ENCODE data around the gene ARHGAP31. TPM values are rescaled to one million over a fixed set of nuclear protein-coding genes. Genes with fewer than 3 reads are reported as not detected.

The ARHGAP31 gene
- total RNA-seq, 1 experiment from 2014 or later: 7.2 TPM

DNA sequence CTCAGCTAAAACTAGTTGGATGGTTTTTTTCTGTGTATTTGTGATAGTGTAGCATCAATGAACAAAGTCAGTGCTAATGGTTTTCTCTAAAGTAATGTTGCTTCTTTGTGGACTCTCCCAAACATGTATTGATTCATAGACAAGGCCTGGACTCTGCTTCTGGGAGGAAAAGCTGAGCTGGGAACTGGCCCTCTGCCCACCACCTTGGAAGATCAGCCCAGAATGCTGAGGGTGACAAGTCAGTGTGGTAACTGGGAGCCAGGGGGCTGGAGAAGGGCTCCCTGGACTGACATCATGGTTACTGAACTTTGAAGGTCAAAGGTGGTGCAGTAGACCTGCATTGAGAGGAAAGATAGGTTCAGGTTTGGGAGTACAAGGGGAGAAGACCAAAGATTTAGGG is 3.0 kb downstream of the ARHGAP31 start:
- H3K9me3 Mint-ChIP-seq: no peaks in the 10 kb centered on the region
- H3K4me3 Mint-ChIP-seq: no peak overlapping the region
- ChIA-PET CTCF (no interaction called here), POLR2A (interaction anchor here (0.5 to 1.3 kb wide), 2 partner anchors 57 to 64 kb away, joined by 3 read pairs; partner anchors contain the start of gene B4GALT4)
- no peak overlapping the region for H3K27ac Mint-ChIP-seq
- H3K36me3 Mint-ChIP-seq: no peaks in the 10 kb centered on the region
- H3K4me1 Mint-ChIP-seq: peaks cover 46% of the 10 kb centered on the region
- no peak for TF ChIP-seq HMGA2 (CRISPR knock-in tag; IDR thresholded peaks at IDR 0.05)
- TF ChIP-seq TCF7 (CRISPR knock-in tag; IDR thresholded peaks at IDR 0.05; ENCODE audit: low read depth): no peak
- TF ChIP-seq TEAD1 (CRISPR knock-in tag; IDR thresholded peaks at IDR 0.05): no peak
- no peak for TF ChIP-seq JAZF1 (CRISPR knock-in tag; IDR thresholded peaks at IDR 0.05)
- TF ChIP-seq, protein P1, sequence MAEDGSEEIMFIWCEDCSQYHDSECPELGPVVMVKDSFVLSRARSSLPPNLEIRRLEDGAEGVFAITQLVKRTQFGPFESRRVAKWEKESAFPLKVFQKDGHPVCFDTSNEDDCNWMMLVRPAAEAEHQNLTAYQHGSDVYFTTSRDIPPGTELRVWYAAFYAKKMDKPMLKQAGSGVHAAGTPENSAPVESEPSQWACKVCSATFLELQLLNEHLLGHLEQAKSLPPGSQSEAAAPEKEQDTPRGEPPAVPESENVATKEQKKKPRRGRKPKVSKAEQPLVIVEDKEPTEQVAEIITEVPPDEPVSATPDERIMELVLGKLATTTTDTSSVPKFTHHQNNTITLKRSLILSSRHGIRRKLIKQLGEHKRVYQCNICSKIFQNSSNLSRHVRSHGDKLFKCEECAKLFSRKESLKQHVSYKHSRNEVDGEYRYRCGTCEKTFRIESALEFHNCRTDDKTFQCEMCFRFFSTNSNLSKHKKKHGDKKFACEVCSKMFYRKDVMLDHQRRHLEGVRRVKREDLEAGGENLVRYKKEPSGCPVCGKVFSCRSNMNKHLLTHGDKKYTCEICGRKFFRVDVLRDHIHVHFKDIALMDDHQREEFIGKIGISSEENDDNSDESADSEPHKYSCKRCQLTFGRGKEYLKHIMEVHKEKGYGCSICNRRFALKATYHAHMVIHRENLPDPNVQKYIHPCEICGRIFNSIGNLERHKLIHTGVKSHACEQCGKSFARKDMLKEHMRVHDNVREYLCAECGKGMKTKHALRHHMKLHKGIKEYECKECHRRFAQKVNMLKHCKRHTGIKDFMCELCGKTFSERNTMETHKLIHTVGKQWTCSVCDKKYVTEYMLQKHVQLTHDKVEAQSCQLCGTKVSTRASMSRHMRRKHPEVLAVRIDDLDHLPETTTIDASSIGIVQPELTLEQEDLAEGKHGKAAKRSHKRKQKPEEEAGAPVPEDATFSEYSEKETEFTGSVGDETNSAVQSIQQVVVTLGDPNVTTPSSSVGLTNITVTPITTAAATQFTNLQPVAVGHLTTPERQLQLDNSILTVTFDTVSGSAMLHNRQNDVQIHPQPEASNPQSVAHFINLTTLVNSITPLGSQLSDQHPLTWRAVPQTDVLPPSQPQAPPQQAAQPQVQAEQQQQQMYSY (CRISPR knock-in tag; IDR thresholded peaks at IDR 0.05): no peak
- TF ChIP-seq, protein P2, sequence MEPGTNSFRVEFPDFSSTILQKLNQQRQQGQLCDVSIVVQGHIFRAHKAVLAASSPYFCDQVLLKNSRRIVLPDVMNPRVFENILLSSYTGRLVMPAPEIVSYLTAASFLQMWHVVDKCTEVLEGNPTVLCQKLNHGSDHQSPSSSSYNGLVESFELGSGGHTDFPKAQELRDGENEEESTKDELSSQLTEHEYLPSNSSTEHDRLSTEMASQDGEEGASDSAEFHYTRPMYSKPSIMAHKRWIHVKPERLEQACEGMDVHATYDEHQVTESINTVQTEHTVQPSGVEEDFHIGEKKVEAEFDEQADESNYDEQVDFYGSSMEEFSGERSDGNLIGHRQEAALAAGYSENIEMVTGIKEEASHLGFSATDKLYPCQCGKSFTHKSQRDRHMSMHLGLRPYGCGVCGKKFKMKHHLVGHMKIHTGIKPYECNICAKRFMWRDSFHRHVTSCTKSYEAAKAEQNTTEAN (CRISPR knock-in tag; IDR thresholded peaks at IDR 0.05): no peak
- no peak for TF ChIP-seq ESRRA (CRISPR knock-in tag; IDR thresholded peaks at IDR 0.05; ENCODE audit: borderline replicate concordance)
- ATAC-seq: no peak
- peaks cover 13% of the 10 kb centered on the region for H3K27me3 Mint-ChIP-seq (ENCODE audit: low read depth)
- no peak for DNase-seq (ENCODE audit: low spot score)

DNA sequence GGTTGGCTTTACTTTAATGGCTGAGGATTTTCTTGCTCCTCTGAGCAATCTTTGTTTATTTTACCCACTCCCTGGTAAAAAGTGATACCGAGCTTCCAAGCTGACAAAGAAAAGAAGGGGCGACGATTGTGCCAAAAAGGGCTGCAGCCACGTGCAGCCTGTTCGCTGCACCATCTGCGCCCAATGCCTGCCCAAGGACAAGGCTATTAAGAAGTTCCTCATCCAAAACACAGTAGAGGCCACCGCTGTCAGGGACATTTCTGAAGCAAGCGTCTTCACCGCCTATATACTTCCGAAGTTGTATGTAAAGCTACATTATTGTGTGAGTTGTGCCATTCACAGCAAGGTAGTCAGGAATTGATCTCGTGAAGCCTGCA is 4.4 kb downstream of the ARHGAP31 start:
- POLR2A ChIA-PET: interaction anchor here (1.3 kb wide), 1 partner anchor 58 kb away, joined by 3 read pairs; the partner anchor contains the start of gene B4GALT4
- H3K36me3 Mint-ChIP-seq: no peaks in the 10 kb centered on the region
- H3K4me1 Mint-ChIP-seq: peaks cover 48% of the 10 kb centered on the region
- H3K4me3 Mint-ChIP-seq: no peak overlapping the region
- H3K27me3 Mint-ChIP-seq (ENCODE audit: low read depth): peaks cover 3% of the 10 kb centered on the region
- H3K27ac Mint-ChIP-seq: no peak overlapping the region
- no peak for ATAC-seq
- CTCF ChIA-PET: interaction anchor here (1.4 kb wide), 1 partner anchor 57 kb away, joined by 6 read pairs; the partner anchor contains the start of gene B4GALT4
- no peaks in the 10 kb centered on the region for H3K9me3 Mint-ChIP-seq
- no peak for DNase-seq (ENCODE audit: low spot score)
- TF ChIP-seq, protein P1 (CRISPR knock-in tag; IDR thresholded peaks at IDR 0.05): no peak
- no peak for TF ChIP-seq TEAD4 (CRISPR knock-in tag; IDR thresholded peaks at IDR 0.05)
- TF ChIP-seq PRRX2 (CRISPR knock-in tag; IDR thresholded peaks at IDR 0.05): no peak
- TF ChIP-seq, protein P3, sequence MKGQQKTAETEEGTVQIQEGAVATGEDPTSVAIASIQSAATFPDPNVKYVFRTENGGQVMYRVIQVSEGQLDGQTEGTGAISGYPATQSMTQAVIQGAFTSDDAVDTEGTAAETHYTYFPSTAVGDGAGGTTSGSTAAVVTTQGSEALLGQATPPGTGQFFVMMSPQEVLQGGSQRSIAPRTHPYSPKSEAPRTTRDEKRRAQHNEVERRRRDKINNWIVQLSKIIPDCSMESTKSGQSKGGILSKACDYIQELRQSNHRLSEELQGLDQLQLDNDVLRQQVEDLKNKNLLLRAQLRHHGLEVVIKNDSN (CRISPR knock-in tag; IDR thresholded peaks at IDR 0.05): no peak
- TF ChIP-seq NR2C2 (CRISPR knock-in tag; IDR thresholded peaks at IDR 0.05): no peak
- no peak for TF ChIP-seq ZNF232 (CRISPR knock-in tag; IDR thresholded peaks at IDR 0.05)
- TF ChIP-seq, protein P4, sequence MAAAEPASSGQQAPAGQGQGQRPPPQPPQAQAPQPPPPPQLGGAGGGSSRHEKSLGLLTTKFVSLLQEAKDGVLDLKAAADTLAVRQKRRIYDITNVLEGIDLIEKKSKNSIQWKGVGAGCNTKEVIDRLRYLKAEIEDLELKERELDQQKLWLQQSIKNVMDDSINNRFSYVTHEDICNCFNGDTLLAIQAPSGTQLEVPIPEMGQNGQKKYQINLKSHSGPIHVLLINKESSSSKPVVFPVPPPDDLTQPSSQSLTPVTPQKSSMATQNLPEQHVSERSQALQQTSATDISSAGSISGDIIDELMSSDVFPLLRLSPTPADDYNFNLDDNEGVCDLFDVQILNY (CRISPR knock-in tag; IDR thresholded peaks at IDR 0.05): no peak
- TF ChIP-seq ATF1 (CRISPR knock-in tag; IDR thresholded peaks at IDR 0.05): no peak
- no peak for TF ChIP-seq TEAD1 (CRISPR knock-in tag; IDR thresholded peaks at IDR 0.05)
- no peak for TF ChIP-seq SMAD3 (CRISPR knock-in tag; IDR thresholded peaks at IDR 0.05; ENCODE audit: borderline replicate concordance)
- TF ChIP-seq, protein P5, sequence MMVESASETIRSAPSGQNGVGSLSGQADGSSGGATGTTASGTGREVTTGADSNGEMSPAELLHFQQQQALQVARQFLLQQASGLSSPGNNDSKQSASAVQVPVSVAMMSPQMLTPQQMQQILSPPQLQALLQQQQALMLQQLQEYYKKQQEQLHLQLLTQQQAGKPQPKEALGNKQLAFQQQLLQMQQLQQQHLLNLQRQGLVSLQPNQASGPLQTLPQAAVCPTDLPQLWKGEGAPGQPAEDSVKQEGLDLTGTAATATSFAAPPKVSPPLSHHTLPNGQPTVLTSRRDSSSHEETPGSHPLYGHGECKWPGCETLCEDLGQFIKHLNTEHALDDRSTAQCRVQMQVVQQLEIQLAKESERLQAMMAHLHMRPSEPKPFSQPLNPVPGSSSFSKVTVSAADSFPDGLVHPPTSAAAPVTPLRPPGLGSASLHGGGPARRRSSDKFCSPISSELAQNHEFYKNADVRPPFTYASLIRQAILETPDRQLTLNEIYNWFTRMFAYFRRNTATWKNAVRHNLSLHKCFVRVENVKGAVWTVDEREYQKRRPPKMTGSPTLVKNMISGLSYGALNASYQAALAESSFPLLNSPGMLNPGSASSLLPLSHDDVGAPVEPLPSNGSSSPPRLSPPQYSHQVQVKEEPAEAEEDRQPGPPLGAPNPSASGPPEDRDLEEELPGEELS (CRISPR knock-in tag; IDR thresholded peaks at IDR 0.05): no peak
- TF ChIP-seq, protein P6, sequence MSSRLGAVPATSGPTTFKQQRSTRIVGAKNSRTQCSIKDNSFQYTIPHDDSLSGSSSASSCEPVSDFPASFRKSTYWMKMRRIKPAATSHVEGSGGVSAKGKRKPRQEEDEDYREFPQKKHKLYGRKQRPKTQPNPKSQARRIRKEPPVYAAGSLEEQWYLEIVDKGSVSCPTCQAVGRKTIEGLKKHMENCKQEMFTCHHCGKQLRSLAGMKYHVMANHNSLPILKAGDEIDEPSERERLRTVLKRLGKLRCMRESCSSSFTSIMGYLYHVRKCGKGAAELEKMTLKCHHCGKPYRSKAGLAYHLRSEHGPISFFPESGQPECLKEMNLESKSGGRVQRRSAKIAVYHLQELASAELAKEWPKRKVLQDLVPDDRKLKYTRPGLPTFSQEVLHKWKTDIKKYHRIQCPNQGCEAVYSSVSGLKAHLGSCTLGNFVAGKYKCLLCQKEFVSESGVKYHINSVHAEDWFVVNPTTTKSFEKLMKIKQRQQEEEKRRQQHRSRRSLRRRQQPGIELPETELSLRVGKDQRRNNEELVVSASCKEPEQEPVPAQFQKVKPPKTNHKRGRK (CRISPR knock-in tag; IDR thresholded peaks at IDR 0.05; ENCODE audit: borderline replicate concordance): no peak
- no peak for TF ChIP-seq JAZF1 (CRISPR knock-in tag; IDR thresholded peaks at IDR 0.05)
- no peak for TF ChIP-seq CBFB (CRISPR knock-in tag; IDR thresholded peaks at IDR 0.05; ENCODE audit: low read depth)

Data from WTC11 (cell line).